Cortex of kidney (tissue), 1 donor: ENCODE results near the gene PNPLA7.
"Not testable (repeated sequence)": the region's sequence is repeated elsewhere in the genome, so short reads cannot be mapped to it uniquely, and the experiment has no call there.

Experiments used
- DNase-seq: peaks from one replicate; lab custom pipeline; 2025; lab: John Stamatoyannopoulos, UW

The PNPLA7 gene

DNA sequence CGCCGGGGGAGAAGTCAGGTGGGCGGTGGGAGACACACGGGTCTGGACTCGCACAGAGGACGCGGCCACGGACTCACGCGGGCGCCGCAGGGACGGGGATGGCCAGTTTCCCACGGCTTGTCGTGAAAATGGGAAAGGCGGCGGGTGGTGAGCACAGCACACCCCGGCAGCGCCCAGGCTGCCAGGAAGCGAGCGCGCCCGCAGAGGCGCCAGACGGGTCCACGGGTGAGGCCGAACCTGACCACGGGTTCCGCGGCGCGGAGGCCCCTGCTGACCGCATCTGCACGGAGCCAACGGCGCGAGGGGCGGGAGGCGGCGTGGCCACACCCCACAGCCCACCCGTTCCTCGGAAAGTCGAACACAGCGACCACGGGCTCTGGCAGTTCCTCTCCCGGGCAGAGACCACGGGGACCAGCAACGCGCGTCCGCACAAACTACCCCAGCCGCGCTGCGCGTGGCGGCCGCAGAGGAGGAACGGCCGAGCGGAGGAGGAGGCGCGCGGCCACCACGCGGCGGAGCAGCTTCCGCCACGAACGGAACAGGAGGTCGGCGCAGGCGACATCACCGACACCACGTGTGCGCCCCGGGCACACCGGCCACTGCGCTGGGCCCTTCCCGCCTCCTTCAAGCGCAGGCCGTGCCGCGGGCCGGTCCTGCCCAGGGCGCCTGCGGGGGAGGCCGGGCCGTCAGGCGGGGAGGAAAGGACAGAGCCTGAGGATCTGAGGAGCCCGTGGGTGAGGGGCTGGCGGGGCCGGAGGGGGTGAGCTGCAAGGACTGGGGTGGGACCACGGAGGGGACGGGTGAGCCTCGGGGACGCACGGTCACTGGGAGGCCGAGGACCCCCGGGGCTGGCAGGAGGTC, 132.8 kb downstream of the PNPLA7 start:
- no peak for DNase-seq

DNA sequence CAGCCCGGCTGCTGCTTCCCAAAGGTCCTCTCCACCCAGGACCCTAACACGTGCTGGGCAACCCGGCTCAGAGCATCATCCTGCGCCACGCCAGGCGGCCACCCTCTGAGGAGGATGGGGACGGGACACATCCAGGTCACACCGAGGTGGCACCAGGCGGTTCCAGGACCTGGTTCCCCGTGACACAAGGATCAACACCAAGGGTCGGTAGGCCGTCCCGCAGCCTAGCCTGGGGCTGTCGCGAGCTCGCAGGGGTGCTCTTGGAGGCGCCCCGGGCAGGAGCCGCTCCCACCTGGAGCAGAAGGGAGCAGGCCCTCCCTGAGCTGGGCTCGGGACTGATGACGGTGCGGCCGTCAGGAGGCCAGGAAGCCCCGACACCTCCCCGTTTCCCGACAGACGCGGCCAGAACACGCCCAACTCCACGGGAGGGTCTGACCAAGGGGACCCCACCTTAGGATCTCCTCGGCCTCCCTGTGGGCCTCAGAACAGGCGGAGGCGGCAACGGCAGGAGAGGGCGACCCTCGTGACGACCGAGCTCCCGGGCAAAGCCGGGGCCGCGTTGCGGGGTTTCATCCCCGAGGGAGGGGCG, 133.5 kb downstream of the PNPLA7 start:
- no peak for DNase-seq

GRCh38 chr9:137416006-137416562, 134.1 kb downstream of the PNPLA7 start:
- DNase-seq: no peak

DNA sequence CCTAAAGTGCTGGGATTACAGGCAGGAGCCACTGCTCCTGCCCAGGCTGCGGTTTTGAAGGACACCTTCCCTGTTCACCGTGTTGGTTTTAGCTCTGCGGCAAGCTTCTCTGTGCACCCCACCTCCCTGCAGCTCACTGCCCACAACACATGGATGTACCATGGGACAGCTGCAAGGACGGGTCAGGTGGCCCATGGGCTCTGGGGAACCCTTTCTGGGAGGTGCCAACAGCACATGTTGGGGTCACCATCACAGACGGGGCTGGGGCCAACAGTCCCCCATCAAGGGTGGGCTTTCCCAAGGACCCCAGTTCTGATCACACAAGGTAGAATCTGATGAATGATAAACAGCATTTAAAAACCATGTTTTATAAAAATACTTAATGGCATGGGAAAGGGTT, 134.8 kb downstream of the PNPLA7 start:
- no peak for DNase-seq

GRCh38 chr9:137412431-137412830, 137.8 kb downstream of the PNPLA7 start:
- no peak for DNase-seq

DNA sequence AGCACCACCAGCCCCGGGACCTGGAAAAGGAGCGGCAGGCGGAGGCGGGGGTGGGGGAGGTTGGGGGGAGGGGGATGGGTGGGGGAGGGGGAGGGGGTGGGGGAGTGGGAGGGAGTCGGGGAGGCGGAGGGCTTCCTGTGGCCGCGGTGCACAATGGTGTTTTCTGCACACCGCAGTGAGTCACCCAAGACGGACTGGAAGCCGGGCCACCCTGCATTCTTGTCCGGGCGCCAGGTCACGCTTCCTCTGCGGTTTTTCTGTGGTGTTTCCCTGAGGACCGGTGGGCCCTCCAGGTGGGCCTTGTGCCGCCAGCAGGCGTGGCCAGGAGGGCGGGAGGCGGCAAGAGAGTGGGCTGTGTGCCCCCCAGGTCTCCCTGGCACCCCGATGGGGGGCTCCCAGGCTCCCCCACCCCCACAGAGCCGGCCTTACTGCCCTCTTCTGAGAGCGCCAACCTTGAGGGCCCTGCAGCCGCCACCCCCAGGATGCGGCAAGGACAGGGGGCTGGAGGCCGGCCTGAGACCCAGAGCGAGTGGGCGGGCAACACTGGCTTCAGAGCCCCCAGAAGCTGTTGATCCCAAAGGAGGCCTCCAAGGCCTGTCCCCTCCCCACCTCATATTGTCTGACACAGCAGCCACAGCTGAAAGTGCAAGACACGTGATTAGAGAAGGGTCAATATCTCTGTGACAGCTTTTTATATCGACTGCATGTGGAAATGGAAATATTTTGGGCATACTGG, 138.4 kb downstream of the PNPLA7 start:
- no peak for DNase-seq

- no peak for DNase-seq
Observed at GRCh38 chr9:137411260-137411644, 138.9 kb downstream of the PNPLA7 start.

DNA sequence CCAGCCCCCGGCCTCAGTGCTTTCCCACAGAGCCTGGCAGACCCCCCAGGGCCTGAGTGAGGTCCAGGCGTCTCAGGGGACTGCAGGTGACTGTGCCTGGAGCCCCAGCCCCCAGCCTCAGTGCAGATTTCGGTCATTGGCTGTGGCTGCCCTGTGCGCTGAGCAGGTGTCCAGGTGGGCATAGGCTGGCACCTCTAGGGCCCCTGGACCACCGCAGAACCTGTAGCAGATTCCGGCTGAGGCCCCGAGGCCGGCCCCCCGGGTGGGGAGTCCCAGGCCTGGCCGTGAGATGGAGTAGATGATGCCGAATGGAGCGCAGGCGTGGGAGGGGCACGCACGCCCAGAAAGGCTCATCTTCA, 139.3 kb downstream of the PNPLA7 start:
- no peak for DNase-seq

DNA sequence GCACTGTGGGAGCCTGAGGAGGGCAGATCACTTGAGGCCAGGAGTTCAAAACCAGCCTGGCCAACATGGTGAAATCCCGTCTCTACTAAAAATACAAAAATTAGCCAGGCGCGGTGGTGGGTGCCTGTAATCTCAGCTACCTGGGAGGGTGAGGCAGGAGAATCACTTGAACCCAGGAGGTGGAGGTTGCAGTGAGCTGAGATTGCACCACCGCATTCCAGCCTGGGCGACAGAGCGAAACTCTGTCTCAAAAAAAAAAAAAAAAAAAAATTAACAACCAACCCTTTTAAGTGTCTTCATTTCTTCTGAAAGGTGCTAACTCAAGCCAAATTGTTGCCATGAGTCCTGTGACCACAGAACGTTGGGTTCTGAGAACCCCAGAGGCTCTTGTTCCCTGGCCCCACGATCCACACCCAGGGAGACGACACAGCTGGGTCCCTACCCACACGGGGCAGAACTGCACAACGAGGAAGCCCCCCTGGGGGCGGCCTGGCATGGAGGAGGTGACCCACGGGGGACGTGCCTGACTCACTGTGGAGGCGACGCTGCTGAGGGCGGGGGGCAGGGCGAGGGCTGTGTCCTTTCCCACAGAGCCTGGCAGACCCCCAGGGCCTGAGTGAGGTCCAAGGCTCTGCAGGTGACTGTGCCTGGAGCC, 139.8 kb downstream of the PNPLA7 start:
- not testable (repeated sequence) for DNase-seq
